CD14-positive monocyte (primary cell): ENCODE measurements around the gene PLEKHG4. TPM values are rescaled to one million over a fixed set of nuclear protein-coding genes. Genes with fewer than 3 reads are reported as not detected.

Experiments used
- DNase-seq, 3 donors: peaks; one replicate each; pipeline ENCODE4 v3.0.0-alpha.2; 2011 to 2022
- H2AFZ ChIP-seq: 2 replicates; pipeline ENCODE4 v1.6.0; 2012; ENCODE audit warnings: mild to moderate bottlenecking, low read depth, low read length, inconsistent platforms; ENCODE audit not compliant: insufficient read depth, poor library complexity, severe bottlenecking
- H3K27ac ChIP-seq, 2 donors: 1 replicate in 1 of 2; 2 replicates in 1 of 2; pipeline ENCODE4 v1.5.1; 2012 to 2013; ENCODE audit warnings: low read length in 2 of 2, control low read depth in 1 of 2, inconsistent platforms in 1 of 2, low read depth in 1 of 2, mild to moderate bottlenecking in 1 of 2
- H3K27me3 ChIP-seq, 2 donors: one replicate each; pipeline versions ENCODE4 v1.6.0 to v1.6.1; 2011 to 2013; ENCODE audit warnings: low read length in 2 of 2; ENCODE audit not compliant: control insufficient read depth in 2 of 2, insufficient read depth in 2 of 2
- H3K36me3 ChIP-seq, 2 donors: replicated peaks in 1 of 2; 1 replicate in 1 of 2; 2 replicates in 1 of 2; pipeline versions ENCODE4 v1.5.1 to v1.6.1; 2012 to 2013; ENCODE audit warnings: low read length in 2 of 2, control low read depth in 1 of 2, inconsistent platforms in 1 of 2, mild to moderate bottlenecking in 1 of 2; ENCODE audit not compliant: insufficient read depth in 2 of 2, control insufficient read depth in 1 of 2
- H3K4me1 ChIP-seq, 2 donors: 1 replicate in 1 of 2; 2 replicates in 1 of 2; pipeline versions ENCODE4 v1.5.1 to v1.6.1; 2012 to 2013; ENCODE audit warnings: low read length in 2 of 2, control low read depth in 1 of 2, inconsistent platforms in 1 of 2, mild to moderate bottlenecking in 1 of 2, moderate library complexity in 1 of 2; ENCODE audit not compliant: insufficient read depth in 2 of 2, control insufficient read depth in 1 of 2
- H3K4me2 ChIP-seq: replicated peaks from 2 replicates; pipeline ENCODE3; 2012; ENCODE audit warnings: low read length, moderate library complexity, mild to moderate bottlenecking; ENCODE audit not compliant: poor library complexity, severe bottlenecking; ENCODE audit errors: extremely low read depth
- H3K4me3 ChIP-seq, 3 experiments: fragments of 200-600 bp in 1 of 3; sonication (generic) in 1 of 3; replicated peaks in 1 of 3; 1 replicate in 2 of 3; 2 replicates in 1 of 3; pipeline ENCODE4 v1.5.1; 2011 to 2013; ENCODE audit warnings: low read length in 3 of 3, mild to moderate bottlenecking in 3 of 3, control low read depth in 2 of 3, low read depth in 2 of 3, inconsistent platforms in 1 of 3, moderate library complexity in 1 of 3
- H3K79me2 ChIP-seq: 2 replicates; pipeline ENCODE4 v1.6.0; 2012; ENCODE audit warnings: mild to moderate bottlenecking, control low read depth, inconsistent platforms, low read length, moderate library complexity; ENCODE audit not compliant: insufficient read depth
- H3K9ac ChIP-seq: 2 replicates; pipeline ENCODE4 v1.6.0; 2017; ENCODE audit warnings: low read length, mild to moderate bottlenecking; ENCODE audit not compliant: insufficient read depth, poor library complexity, severe bottlenecking
- H3K9me3 ChIP-seq, 2 donors: replicated peaks in 1 of 2; 1 replicate in 1 of 2; 2 replicates in 1 of 2; pipeline versions ENCODE4 v1.5.1 to v1.6.1; 2012 to 2013; ENCODE audit warnings: low read length in 2 of 2, control low read depth in 1 of 2; ENCODE audit not compliant: control insufficient read depth in 1 of 2, insufficient read depth in 1 of 2
- H4K20me1 ChIP-seq: 2 replicates; pipeline ENCODE4 v1.6.0; 2012; ENCODE audit warnings: mild to moderate bottlenecking, low read length, control low read depth, moderate library complexity; ENCODE audit not compliant: insufficient read depth
- H3K27ac Mint-ChIP-seq, 7 donors: one replicate each; pipeline ENCODE4 v1.8.0; 2020; ENCODE audit warnings: mild to moderate bottlenecking in 7 of 7, mixed read lengths in 7 of 7, moderate library complexity in 6 of 7, inconsistent platforms in 2 of 7
- H3K27me3 Mint-ChIP-seq, 3 donors: one replicate each; pipeline ENCODE4 v1.8.0; 2021 to 2022; ENCODE audit warnings: low read depth in 3 of 3, mild to moderate bottlenecking in 3 of 3, mixed read lengths in 3 of 3, moderate library complexity in 3 of 3, inconsistent platforms in 1 of 3
- H3K36me3 Mint-ChIP-seq, 2 donors: one replicate each; pipeline ENCODE4 v1.8.0; 2020; ENCODE audit warnings: mixed read lengths in 2 of 2, inconsistent platforms in 1 of 2, mild to moderate bottlenecking in 1 of 2
- H3K4me1 Mint-ChIP-seq: one replicate; pipeline ENCODE4 v1.8.0; 2020; ENCODE audit warnings: mild to moderate bottlenecking, mixed read lengths
- H3K4me3 Mint-ChIP-seq, 2 donors: one replicate each; pipeline ENCODE4 v1.8.0; 2020; ENCODE audit warnings: mild to moderate bottlenecking in 2 of 2, mixed read lengths in 2 of 2, moderate library complexity in 1 of 2
- H3K9me3 Mint-ChIP-seq, 7 donors: one replicate each; pipeline ENCODE4 v1.8.0; 2020 to 2022; ENCODE audit warnings: mixed read lengths in 7 of 7, mild to moderate bottlenecking in 6 of 7, moderate library complexity in 6 of 7, inconsistent platforms in 2 of 7
- CTCF ChIP-seq: fragments of 200-600 bp; IDR thresholded peaks from one replicate; pipeline ENCODE4 v1.8.0; 2022; ENCODE audit warnings: antibody characterized with exemption, mild to moderate bottlenecking
- WGBS: methylation state at CpG from one replicate; pipeline ENCODE4 v1.1.5; 2013; ENCODE audit warnings: missing lambda C conversion rate; ENCODE audit not compliant: insufficient coverage; 5-methylcytosine and 5-hydroxymethylcytosine counted together
- intact Hi-C, 2 donors: fragments of 100-400 bp; cut with micrococcal nuclease; formaldehyde crosslinking; loops; one replicate each; pipeline versions ENCODE4 v1.15.0 to v1.15.1; 2023
- polyA plus RNA-seq, 3 donors: library from polyadenylated mRNA; depleted of rRNA in 1 of 3; unstranded in 2 of 3; stranded (reverse) in 1 of 3; fragments of 300-500 nt in 2 of 3; fragments of >200 nt in 1 of 3; fragmentation: Illumina TruSeq in 2 of 3; gene quantifications; 1 replicate in 2 of 3; 2 replicates in 1 of 3; pipeline ENCODE4 v1.2.3, GENCODE V29; 2012 to 2021

Gene PLEKHG4
- polyA plus RNA-seq, 3 donors, result 0.79 to 3.2 (median 3.0) TPM

- 100% methylated on average over 1 of the region's 4 CpGs for WGBS
- Mint-ChIP-seq H3K27ac (peak overlapping the region in 1 of 7 donors; percentile 52), H3K9me3 (no peaks in the 10 kb centered on the region), H3K4me1 (no peaks in the 10 kb centered on the region), H3K4me3 (no peak overlapping the region), H3K27me3 (peaks cover 2 to 10% (median 8%) of the 10 kb centered on the region in 3 donors), H3K36me3 (peaks cover 7 to 9% of the 10 kb centered on the region in 2 donors)
- Histone ChIP-seq H3K9ac (no peak overlapping the region), H2AFZ (no peak overlapping the region), H3K27ac (no peak overlapping the region), H3K9me3 (no peaks in the 10 kb centered on the region), H4K20me1 (no peaks in the 10 kb centered on the region), H3K4me2 (no peak overlapping the region), H3K4me1 (no peaks in the 10 kb centered on the region), H3K36me3 (no peaks in the 10 kb centered on the region), H3K27me3 (no peaks in the 10 kb centered on the region), H3K79me2 (no peaks in the 10 kb centered on the region), H3K4me3 (no peak overlapping the region)
- TF ChIP-seq CTCF, result no peak
- intact Hi-C loops, result no loop called here
- no peak for DNase-seq
These were observed 7.9 kb upstream of the PLEKHG4 start for GRCh38 chr16:67271446-67271845.

- no peak for TF ChIP-seq CTCF
- Mint-ChIP-seq H3K27ac (peak overlapping the region in 2 of 7 donors; percentile 13 to 18), H3K36me3 (peaks cover 16 to 18% of the 10 kb centered on the region in 2 donors), H3K27me3 (peaks cover 0 to 5% (median 4%) of the 10 kb centered on the region in 3 donors), H3K4me1 (peaks cover 14% of the 10 kb centered on the region), H3K9me3 (no peaks in the 10 kb centered on the region), H3K4me3 (no peak overlapping the region)
- peaks cover 4% of the 10 kb centered on the region for H3K79me2 ChIP-seq
- no peaks in the 10 kb centered on the region for H3K36me3 ChIP-seq
- no CpG with 5 or more reads among the region's 2 CpGs for WGBS
- H3K9me3 ChIP-seq, result no peaks in the 10 kb centered on the region
- no peak overlapping the region for H3K4me2 ChIP-seq
- no peak overlapping the region for H3K27ac ChIP-seq
- intact Hi-C loops, result loop anchor here in 1 of 2 donors (5.0 kb wide), 1 partner anchor 122 kb away; no protein-coding TSS in a partner anchor
- peaks cover 12 to 20% of the 10 kb centered on the region in 2 donors for H3K4me1 ChIP-seq
- no peaks in the 10 kb centered on the region for H4K20me1 ChIP-seq
- H3K9ac ChIP-seq, result no peak overlapping the region
- no peak for DNase-seq
- no peak overlapping the region for H2AFZ ChIP-seq
- H3K27me3 ChIP-seq, result no peaks in the 10 kb centered on the region
- no peak overlapping the region for H3K4me3 ChIP-seq
These were observed 4.0 kb upstream of the PLEKHG4 start for GRCh38 chr16:67275321-67275720.
